ENCODE data around the gene ZNF440.

The ZNF440 gene

GRCh38 chr19:11781295-11782057, 32.6 kb upstream of the ZNF440 start:
- no peak for TF ChIP-seq CTCF (IDR thresholded peaks at IDR 0.05; ENCODE audit: low read depth, low read length, missing control alignments)
- no peak for DNase-seq (ENCODE audit: extremely low read depth, low read depth)
- H3K4me3 ChIP-seq (replicated peaks; ENCODE audit: low read depth, low read length): no peak overlapping the region

GRCh38 chr19:11783767-11784166, 30.3 kb upstream of the ZNF440 start:
- TF ChIP-seq CTCF (IDR thresholded peaks at IDR 0.05; ENCODE audit: low read depth, low read length, missing control alignments): no peak
- DNase-seq (ENCODE audit: extremely low read depth, low read depth): no peak
- H3K4me3 ChIP-seq (replicated peaks; ENCODE audit: low read depth, low read length): no peak overlapping the region

- no peak overlapping the region for H3K4me3 ChIP-seq (replicated peaks; ENCODE audit: low read depth, low read length)
- DNase-seq (ENCODE audit: extremely low read depth, low read depth): no peak
- no peak for TF ChIP-seq CTCF (IDR thresholded peaks at IDR 0.05; ENCODE audit: low read depth, low read length, missing control alignments)
These were observed 29.7 kb upstream of the ZNF440 start for GRCh38 chr19:11784356-11784755.

GRCh38 chr19:11787536-11787935, 26.5 kb upstream of the ZNF440 start:
- no peak for DNase-seq (ENCODE audit: extremely low read depth, low read depth)
- no peak for TF ChIP-seq CTCF (IDR thresholded peaks at IDR 0.05; ENCODE audit: low read depth, low read length, missing control alignments)
- no peak overlapping the region for H3K4me3 ChIP-seq (replicated peaks; ENCODE audit: low read depth, low read length)

- no peak for DNase-seq (ENCODE audit: extremely low read depth, low read depth)
- no peak for TF ChIP-seq CTCF (IDR thresholded peaks at IDR 0.05; ENCODE audit: low read depth, low read length, missing control alignments)
These were observed 21.1 kb upstream of the ZNF440 start for GRCh38 chr19:11792942-11793341.

GRCh38 chr19:11797491-11797890, 16.6 kb upstream of the ZNF440 start:
- H3K4me3 ChIP-seq (replicated peaks; ENCODE audit: low read depth, low read length): no peak overlapping the region
- peak; percentile 80 for DNase-seq (ENCODE audit: extremely low read depth, low read depth)
- TF ChIP-seq CTCF (IDR thresholded peaks at IDR 0.05; ENCODE audit: low read depth, low read length, missing control alignments): peak; percentile 83

More at GRCh38 chr19:11792942-11793341, 21.1 kb upstream of the ZNF440 start:
- H3K4me3 ChIP-seq (replicated peaks; ENCODE audit: low read depth, low read length): no peak overlapping the region
